ENCODE data around the gene ZFP36L1. TPM values are rescaled to one million over a fixed set of nuclear protein-coding genes. Genes with fewer than 3 reads are reported as not detected.

The ZFP36L1 gene
- total RNA-seq, 1 donor from 2014 or later = 144 TPM

DNA sequence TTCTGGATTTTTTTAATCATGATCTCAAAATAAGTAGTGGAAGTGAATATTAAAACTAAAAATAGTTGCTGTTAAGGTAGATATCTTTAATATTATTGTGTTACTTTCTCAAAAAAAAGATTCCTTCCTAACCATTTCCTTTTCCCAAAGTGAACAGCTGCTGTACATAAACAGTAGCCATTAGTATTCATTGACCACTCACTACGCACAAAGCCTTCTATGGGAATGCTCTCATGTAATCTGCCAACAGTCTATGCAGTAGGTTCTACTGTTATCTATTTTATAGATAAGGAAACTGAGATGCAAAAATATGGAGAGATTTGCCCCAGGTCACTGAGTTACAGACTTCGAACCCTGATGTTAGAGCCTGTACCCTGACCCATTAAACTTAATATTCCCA, 32.1 kb downstream of the ZFP36L1 start:
- Histone ChIP-seq H3K27me3 (ENCODE audit: control insufficient read depth, insufficient read depth, low read length) (no peaks in the 10 kb centered on the region), H3K36me3 (ENCODE audit: control insufficient read depth, insufficient read depth, low read length) (no peaks in the 10 kb centered on the region), H3K4me3 (ENCODE audit: low read depth, low read length) (no peak overlapping the region)
- TF ChIP-seq, protein P1, sequence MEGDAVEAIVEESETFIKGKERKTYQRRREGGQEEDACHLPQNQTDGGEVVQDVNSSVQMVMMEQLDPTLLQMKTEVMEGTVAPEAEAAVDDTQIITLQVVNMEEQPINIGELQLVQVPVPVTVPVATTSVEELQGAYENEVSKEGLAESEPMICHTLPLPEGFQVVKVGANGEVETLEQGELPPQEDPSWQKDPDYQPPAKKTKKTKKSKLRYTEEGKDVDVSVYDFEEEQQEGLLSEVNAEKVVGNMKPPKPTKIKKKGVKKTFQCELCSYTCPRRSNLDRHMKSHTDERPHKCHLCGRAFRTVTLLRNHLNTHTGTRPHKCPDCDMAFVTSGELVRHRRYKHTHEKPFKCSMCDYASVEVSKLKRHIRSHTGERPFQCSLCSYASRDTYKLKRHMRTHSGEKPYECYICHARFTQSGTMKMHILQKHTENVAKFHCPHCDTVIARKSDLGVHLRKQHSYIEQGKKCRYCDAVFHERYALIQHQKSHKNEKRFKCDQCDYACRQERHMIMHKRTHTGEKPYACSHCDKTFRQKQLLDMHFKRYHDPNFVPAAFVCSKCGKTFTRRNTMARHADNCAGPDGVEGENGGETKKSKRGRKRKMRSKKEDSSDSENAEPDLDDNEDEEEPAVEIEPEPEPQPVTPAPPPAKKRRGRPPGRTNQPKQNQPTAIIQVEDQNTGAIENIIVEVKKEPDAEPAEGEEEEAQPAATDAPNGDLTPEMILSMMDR (IDR thresholded peaks at IDR 0.05; ENCODE audit: insufficient read depth, low read length, poor library complexity, severe bottlenecking) = no peak
- DNase-seq (ENCODE audit: low read depth) = no peak

DNA sequence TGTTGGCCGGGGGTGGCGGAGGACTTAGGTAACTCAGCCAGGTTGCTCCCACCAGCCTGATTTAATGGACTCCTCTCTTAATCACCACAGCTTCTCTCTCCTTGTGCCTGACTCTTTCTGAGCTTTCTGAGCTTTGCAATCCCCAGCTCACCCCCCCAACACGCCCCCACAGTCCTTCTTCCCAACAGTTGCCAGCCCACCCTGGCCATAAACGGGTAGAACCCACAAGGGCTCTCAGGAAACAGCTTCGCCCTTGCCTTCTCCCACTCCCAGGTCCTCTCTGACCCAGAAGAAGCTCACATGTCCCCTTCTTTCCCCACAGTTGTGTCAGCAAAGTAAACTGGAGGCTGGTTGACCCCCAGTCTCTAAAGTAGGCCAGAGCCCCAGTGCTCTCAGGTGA, 32.9 kb downstream of the ZFP36L1 start:
- DNase-seq (ENCODE audit: low read depth) = no peak
- Histone ChIP-seq H3K36me3 (ENCODE audit: control insufficient read depth, insufficient read depth, low read length) (no peaks in the 10 kb centered on the region), H3K27me3 (ENCODE audit: control insufficient read depth, insufficient read depth, low read length) (no peaks in the 10 kb centered on the region), H3K4me3 (ENCODE audit: low read depth, low read length) (no peak overlapping the region)
- TF ChIP-seq, protein P1 (IDR thresholded peaks at IDR 0.05; ENCODE audit: insufficient read depth, low read length, poor library complexity, severe bottlenecking) = no peak

DNA sequence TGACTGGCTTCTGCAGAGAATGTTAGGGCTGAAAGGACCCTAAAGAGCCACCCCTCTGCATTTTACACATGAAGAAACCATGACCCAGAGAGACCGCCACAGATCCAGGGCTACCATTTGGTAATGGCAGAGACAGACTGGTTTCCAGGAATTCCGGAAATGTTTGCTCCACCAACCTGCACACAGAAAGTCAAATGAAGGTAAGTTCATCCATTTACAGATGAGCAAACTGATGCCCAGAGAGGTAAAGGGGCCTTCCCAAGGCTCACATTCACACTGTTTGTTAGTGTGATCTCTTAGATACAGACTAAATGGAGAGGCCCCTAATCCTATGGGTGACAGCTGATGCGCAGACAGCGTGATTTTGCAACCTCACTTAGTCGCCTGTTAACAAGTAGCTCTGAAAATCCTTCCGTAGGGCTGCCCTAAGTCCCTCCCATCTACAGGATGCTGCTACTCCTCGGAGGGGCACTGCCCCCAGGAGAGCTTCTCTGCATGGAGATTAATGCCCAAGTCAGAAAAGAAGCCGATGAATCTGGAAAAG, 33.8 kb downstream of the ZFP36L1 start:
- no peak for DNase-seq (ENCODE audit: low read depth)
- TF ChIP-seq, protein P1 (IDR thresholded peaks at IDR 0.05; ENCODE audit: insufficient read depth, low read length, poor library complexity, severe bottlenecking) = no peak
- H3K4me3 ChIP-seq (ENCODE audit: low read depth, low read length) = no peak overlapping the region
- no peaks in the 10 kb centered on the region for H3K36me3 ChIP-seq (ENCODE audit: control insufficient read depth, insufficient read depth, low read length)
- H3K27me3 ChIP-seq (ENCODE audit: control insufficient read depth, insufficient read depth, low read length) = no peaks in the 10 kb centered on the region

DNA sequence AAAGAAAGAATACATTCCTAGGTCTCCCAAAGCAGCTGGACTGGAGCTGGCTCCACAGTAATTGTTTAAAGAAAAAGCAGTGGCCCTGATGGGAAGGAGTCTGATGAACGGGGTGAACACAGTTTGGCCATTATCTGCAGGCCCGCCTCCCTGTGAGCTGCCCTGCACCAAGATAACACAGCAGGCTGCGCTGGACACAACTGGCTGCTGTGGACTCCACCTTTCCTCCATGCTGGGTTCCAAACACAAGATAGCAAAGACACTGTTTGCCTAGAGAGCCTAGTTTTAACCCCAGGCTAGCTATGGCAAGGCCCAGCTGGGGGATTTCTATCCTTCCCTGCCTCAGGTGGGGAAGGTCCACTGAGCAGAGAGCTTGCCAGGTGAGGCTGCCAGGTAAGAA, 34.6 kb downstream of the ZFP36L1 start:
- H3K36me3 ChIP-seq (ENCODE audit: control insufficient read depth, insufficient read depth, low read length) = no peaks in the 10 kb centered on the region
- no peaks in the 10 kb centered on the region for H3K27me3 ChIP-seq (ENCODE audit: control insufficient read depth, insufficient read depth, low read length)
- TF ChIP-seq, protein P1 (IDR thresholded peaks at IDR 0.05; ENCODE audit: insufficient read depth, low read length, poor library complexity, severe bottlenecking) = no peak
- H3K4me3 ChIP-seq (ENCODE audit: low read depth, low read length) = no peak overlapping the region
- no peak for DNase-seq (ENCODE audit: low read depth)

DNA sequence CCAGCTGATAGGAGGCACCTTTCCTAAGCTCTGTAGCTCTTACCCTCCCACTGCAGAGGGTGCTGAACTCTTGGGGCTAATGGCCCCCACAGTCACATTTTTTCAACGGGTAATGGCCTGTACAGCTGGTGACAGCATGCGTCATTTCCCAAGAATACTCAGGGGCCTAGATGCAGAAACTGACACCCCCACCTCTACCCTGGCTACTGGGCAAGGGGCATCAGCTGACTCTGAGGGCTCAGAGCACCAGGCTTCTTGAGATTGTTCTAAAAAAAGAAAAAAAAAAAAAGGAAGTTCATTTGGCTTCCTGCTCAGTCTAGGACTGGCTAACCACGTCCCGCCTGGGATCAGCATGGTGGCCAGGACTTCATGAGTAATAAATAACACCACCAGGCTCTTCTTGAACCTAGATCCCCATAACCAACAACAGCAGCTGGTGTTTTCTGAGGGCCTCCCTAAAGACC, 35.2 kb downstream of the ZFP36L1 start:
- TF ChIP-seq, protein P1 (IDR thresholded peaks at IDR 0.05; ENCODE audit: insufficient read depth, low read length, poor library complexity, severe bottlenecking) = no peak
- H3K27me3 ChIP-seq (ENCODE audit: control insufficient read depth, insufficient read depth, low read length) = no peaks in the 10 kb centered on the region
- H3K4me3 ChIP-seq (ENCODE audit: low read depth, low read length) = no peak overlapping the region
- DNase-seq (ENCODE audit: low read depth) = no peak
- no peaks in the 10 kb centered on the region for H3K36me3 ChIP-seq (ENCODE audit: control insufficient read depth, insufficient read depth, low read length)

DNA sequence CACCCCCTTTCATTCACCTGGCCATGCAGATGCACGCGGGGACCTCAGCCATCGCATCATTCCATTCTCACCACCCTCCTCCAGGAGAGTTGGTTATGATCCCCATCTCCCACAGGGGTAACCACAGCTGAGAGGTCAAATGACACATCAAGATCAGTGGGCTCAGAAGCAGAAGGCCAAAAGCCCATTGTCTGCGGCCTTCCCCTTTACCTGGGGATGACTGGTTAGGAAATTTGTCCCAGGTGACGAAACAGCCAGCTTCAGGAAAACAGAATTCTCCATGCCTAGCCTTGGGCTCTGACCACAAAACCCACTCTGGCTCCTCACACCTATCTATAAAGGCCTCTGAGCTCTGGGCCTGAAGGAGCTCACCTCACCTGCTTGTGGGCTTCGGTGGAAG, 36.1 kb downstream of the ZFP36L1 start:
- no peaks in the 10 kb centered on the region for H3K36me3 ChIP-seq (ENCODE audit: control insufficient read depth, insufficient read depth, low read length)
- H3K27me3 ChIP-seq (ENCODE audit: control insufficient read depth, insufficient read depth, low read length) = no peaks in the 10 kb centered on the region
- H3K4me3 ChIP-seq (ENCODE audit: low read depth, low read length) = no peak overlapping the region
- TF ChIP-seq, protein P1 (IDR thresholded peaks at IDR 0.05; ENCODE audit: insufficient read depth, low read length, poor library complexity, severe bottlenecking) = no peak
- no peak for DNase-seq (ENCODE audit: low read depth)
